Measurements from ENCODE around the gene DAB1. TPM values are rescaled to one million over a fixed set of nuclear protein-coding genes. Genes with fewer than 3 reads are reported as not detected.

The DAB1 gene
- total RNA-seq, 1 donor from 2014 or later = 0.27 TPM

- Mint-ChIP-seq H3K36me3 (ENCODE audit: unreplicated experiment) (no peaks in the 10 kb centered on the region), H3K27ac (ENCODE audit: unreplicated experiment) (no peak overlapping the region), H3K4me3 (ENCODE audit: unreplicated experiment) (no peak overlapping the region), H3K27me3 (ENCODE audit: unreplicated experiment) (peaks cover 21% of the 10 kb centered on the region), H3K9me3 (ENCODE audit: unreplicated experiment) (no peaks in the 10 kb centered on the region), H3K4me1 (ENCODE audit: unreplicated experiment) (no peaks in the 10 kb centered on the region)
- no peak for DNase-seq (ENCODE audit: extremely low spot score, unreplicated experiment)
- no peak for TF ChIP-seq CTCF (IDR thresholded peaks at IDR 0.05)
Observed at GRCh38 chr1:57295326-57295725, 128.5 kb downstream of the DAB1 start.

GRCh38 chr1:57294177-57294576, 129.7 kb downstream of the DAB1 start:
- Mint-ChIP-seq H3K27ac (ENCODE audit: unreplicated experiment) (no peak overlapping the region), H3K4me1 (ENCODE audit: unreplicated experiment) (no peaks in the 10 kb centered on the region), H3K4me3 (ENCODE audit: unreplicated experiment) (no peak overlapping the region), H3K9me3 (ENCODE audit: unreplicated experiment) (no peaks in the 10 kb centered on the region), H3K27me3 (ENCODE audit: unreplicated experiment) (peaks cover 29% of the 10 kb centered on the region), H3K36me3 (ENCODE audit: unreplicated experiment) (no peaks in the 10 kb centered on the region)
- DNase-seq (ENCODE audit: extremely low spot score, unreplicated experiment) = no peak
- TF ChIP-seq CTCF (IDR thresholded peaks at IDR 0.05) = no peak

GRCh38 chr1:57293214-57293613, 130.6 kb downstream of the DAB1 start:
- Mint-ChIP-seq H3K4me3 (ENCODE audit: unreplicated experiment) (no peak overlapping the region), H3K9me3 (ENCODE audit: unreplicated experiment) (no peaks in the 10 kb centered on the region), H3K27me3 (ENCODE audit: unreplicated experiment) (peaks cover 33% of the 10 kb centered on the region), H3K36me3 (ENCODE audit: unreplicated experiment) (no peaks in the 10 kb centered on the region), H3K4me1 (ENCODE audit: unreplicated experiment) (no peaks in the 10 kb centered on the region), H3K27ac (ENCODE audit: unreplicated experiment) (no peak overlapping the region)
- TF ChIP-seq CTCF (IDR thresholded peaks at IDR 0.05) = no peak
- DNase-seq (ENCODE audit: extremely low spot score, unreplicated experiment) = no peak

- no peaks in the 10 kb centered on the region for H3K36me3 Mint-ChIP-seq (ENCODE audit: unreplicated experiment)
- H3K4me3 Mint-ChIP-seq (ENCODE audit: unreplicated experiment) = no peak overlapping the region
- no peaks in the 10 kb centered on the region for H3K9me3 Mint-ChIP-seq (ENCODE audit: unreplicated experiment)
Observed at GRCh38 chr1:57289781-57290180, 134.1 kb downstream of the DAB1 start.

GRCh38 chr1:57285992-57286391, 137.9 kb downstream of the DAB1 start:
- Mint-ChIP-seq H3K27me3 (ENCODE audit: unreplicated experiment) (peaks cover 25% of the 10 kb centered on the region), H3K27ac (ENCODE audit: unreplicated experiment) (no peak overlapping the region), H3K4me1 (ENCODE audit: unreplicated experiment) (no peaks in the 10 kb centered on the region), H3K4me3 (ENCODE audit: unreplicated experiment) (no peak overlapping the region), H3K9me3 (ENCODE audit: unreplicated experiment) (no peaks in the 10 kb centered on the region), H3K36me3 (ENCODE audit: unreplicated experiment) (no peaks in the 10 kb centered on the region)
- no peak for TF ChIP-seq CTCF (IDR thresholded peaks at IDR 0.05)
- no peak for DNase-seq (ENCODE audit: extremely low spot score, unreplicated experiment)

More at GRCh38 chr1:57289781-57290180, 134.1 kb downstream of the DAB1 start:
- no peak for DNase-seq (ENCODE audit: extremely low spot score, unreplicated experiment)
- Mint-ChIP-seq H3K4me1 (ENCODE audit: unreplicated experiment) (no peaks in the 10 kb centered on the region), H3K27ac (ENCODE audit: unreplicated experiment) (no peak overlapping the region), H3K27me3 (ENCODE audit: unreplicated experiment) (peaks cover 41% of the 10 kb centered on the region)
- TF ChIP-seq CTCF (IDR thresholded peaks at IDR 0.05) = no peak

Measured in osteocyte (in vitro differentiated cells).